Stomach (tissue), 4 donors: ENCODE results near the gene GABPA.

Experiments used
- CTCF ChIP-seq, 7 experiments: fragments of 450-650 bp in 4 of 7; fragments of 200-600 bp in 3 of 7; sonication (generic) in 3 of 7; IDR thresholded peaks; one replicate each; pipeline ENCODE4 v1.5.1; 2016 to 2019; ENCODE audit warnings: antibody characterized with exemption in 7 of 7, control low read depth in 2 of 7, mild to moderate bottlenecking in 1 of 7
- EP300 ChIP-seq: sonication (generic); formaldehyde crosslinking; IDR thresholded peaks from one replicate; pipeline ENCODE4 v1.6.1; 2017; ENCODE audit warnings: antibody characterized with exemption
- POLR2A ChIP-seq, 4 donors: fragments of 450-650 bp; IDR thresholded peaks; one replicate each; pipeline ENCODE4 v1.6.1; 2016; ENCODE audit warnings: antibody characterized with exemption in 4 of 4, control low read depth in 2 of 4, mild to moderate bottlenecking in 1 of 4, moderate library complexity in 1 of 4
- POLR2AphosphoS5 ChIP-seq, 3 donors: sonication (generic); formaldehyde crosslinking; IDR thresholded peaks; one replicate each; pipeline ENCODE4 v1.6.1; 2016; ENCODE audit warnings: antibody characterized with exemption in 3 of 3

DNA sequence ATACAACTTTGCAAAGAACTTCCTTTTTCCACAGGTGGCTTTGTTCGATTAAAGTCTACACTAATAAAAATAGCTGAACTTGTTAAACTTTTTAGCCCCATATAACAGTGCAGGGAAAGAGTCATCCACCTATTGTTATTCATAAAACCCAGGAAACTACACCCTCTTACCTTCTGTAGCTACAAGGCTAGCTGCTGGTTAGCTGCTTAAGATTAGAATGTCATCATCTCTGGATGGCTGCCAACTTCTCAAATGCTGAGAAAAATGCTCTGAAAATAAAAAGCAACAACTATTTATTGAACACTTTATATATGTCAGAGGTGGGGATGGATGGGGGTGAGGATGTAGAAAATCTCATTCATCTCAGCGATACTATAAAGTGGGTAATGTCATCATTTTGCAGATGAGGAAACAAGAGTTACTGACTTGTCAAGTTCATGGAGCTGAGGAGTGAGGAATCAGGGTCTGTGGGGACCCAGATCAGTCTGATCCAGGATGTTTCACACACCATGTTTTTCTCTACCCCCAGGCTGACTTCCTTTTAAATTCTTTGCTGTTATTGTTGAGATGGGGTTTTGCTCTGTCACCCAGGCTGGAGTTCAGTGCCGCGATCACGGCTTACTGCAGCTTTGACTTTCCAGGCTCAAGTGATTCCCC is 17.2 kb upstream of the GABPA start:
- TF ChIP-seq EP300 (no peak), CTCF (IDR thresholded peaks at IDR 0.05) (no peak), POLR2A (IDR thresholded peaks at IDR 0.05) (no peak), POLR2AphosphoS5 (IDR thresholded peaks at IDR 0.05) (no peak)
